WERI-Rb-1 (cell line): Measurements from ENCODE around the gene HPCAL1.

Experiments used
- DNase-seq: peaks from one replicate; pipeline ENCODE4 v3.0.0-alpha.2; 2020
- H3K27ac ChIP-seq: fragments of 250-450 bp; sonication (Bioruptor Pico); 2 replicates; pipeline ENCODE4 v1.5.1; 2020; ENCODE audit warnings: mild to moderate bottlenecking, moderate library complexity
- H3K27me3 ChIP-seq: fragments of 250-450 bp; sonication (Bioruptor Pico); 2 replicates; pipeline ENCODE4 v1.5.1; 2021; ENCODE audit warnings: mild to moderate bottlenecking, low read depth, moderate library complexity; ENCODE audit not compliant: insufficient read depth, severe bottlenecking
- H3K36me3 ChIP-seq: fragments of 250-450 bp; sonication (Bioruptor Pico); 2 replicates; pipeline ENCODE4 v1.5.1; 2020; ENCODE audit warnings: mild to moderate bottlenecking, moderate library complexity
- H3K4me3 ChIP-seq: 2 replicates; pipeline ENCODE4 v1.5.1; 2011; ENCODE audit warnings: low read depth, mild to moderate bottlenecking, control low read depth, low read length
- H3K9me3 ChIP-seq: fragments of 250-450 bp; sonication (Bioruptor Pico); 2 replicates; pipeline ENCODE4 v1.5.1; 2021; ENCODE audit warnings: mild to moderate bottlenecking, moderate library complexity; ENCODE audit not compliant: severe bottlenecking
- TF ChIP-seq, protein P1 (sequence below): IDR thresholded peaks from 2 replicates; pipeline ENCODE4 v1.5.1; 2011; ENCODE audit warnings: low read depth, mild to moderate bottlenecking, control low read depth, inconsistent platforms, low read length

Gene HPCAL1

DNA sequence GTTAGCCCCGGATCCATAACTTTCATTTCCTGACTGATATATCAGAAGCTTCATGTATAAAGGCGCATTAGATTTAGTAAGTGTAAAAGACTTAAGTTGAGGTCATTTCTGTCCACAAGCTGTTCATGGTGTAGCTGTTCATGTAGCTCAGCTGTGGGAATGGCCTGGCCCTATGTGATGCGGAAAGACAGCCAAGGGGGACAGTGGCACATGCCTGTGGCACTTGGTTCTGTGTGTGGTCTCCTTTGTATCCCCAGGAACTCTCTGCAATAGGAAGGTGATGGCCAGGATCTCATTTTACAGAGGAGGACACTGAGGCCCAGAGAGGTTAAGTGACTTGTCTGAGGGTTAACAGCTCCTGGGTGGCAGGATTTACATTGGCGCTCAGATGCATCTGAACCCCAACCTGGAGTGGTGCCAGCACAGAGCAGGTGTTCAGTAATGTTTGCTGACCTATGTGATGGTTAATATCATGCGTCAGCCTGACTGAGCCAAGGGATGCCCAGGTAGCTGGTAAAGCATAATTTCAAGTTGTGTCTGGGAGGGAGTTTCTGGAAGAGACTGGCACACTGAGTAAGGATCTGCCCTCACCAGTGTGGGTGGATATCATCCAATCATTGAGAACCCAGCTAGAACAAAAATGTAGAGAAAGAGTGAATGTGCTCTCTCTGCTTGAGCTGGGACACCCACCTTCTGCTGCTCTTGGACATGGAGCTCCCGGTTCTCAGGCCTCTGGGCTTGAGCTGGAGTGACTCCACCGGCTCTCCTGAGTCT, 25.4 kb downstream of the HPCAL1 start:
- TF ChIP-seq, protein P1, sequence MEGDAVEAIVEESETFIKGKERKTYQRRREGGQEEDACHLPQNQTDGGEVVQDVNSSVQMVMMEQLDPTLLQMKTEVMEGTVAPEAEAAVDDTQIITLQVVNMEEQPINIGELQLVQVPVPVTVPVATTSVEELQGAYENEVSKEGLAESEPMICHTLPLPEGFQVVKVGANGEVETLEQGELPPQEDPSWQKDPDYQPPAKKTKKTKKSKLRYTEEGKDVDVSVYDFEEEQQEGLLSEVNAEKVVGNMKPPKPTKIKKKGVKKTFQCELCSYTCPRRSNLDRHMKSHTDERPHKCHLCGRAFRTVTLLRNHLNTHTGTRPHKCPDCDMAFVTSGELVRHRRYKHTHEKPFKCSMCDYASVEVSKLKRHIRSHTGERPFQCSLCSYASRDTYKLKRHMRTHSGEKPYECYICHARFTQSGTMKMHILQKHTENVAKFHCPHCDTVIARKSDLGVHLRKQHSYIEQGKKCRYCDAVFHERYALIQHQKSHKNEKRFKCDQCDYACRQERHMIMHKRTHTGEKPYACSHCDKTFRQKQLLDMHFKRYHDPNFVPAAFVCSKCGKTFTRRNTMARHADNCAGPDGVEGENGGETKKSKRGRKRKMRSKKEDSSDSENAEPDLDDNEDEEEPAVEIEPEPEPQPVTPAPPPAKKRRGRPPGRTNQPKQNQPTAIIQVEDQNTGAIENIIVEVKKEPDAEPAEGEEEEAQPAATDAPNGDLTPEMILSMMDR: no peak
- Histone ChIP-seq H3K27me3 (no peaks in the 10 kb centered on the region), H3K36me3 (no peaks in the 10 kb centered on the region), H3K4me3 (no peak overlapping the region), H3K9me3 (no peaks in the 10 kb centered on the region), H3K27ac (peak overlapping the region; percentile 6; the same call in 1 of the 2 replicates)
- peak; percentile 40 for DNase-seq

DNA sequence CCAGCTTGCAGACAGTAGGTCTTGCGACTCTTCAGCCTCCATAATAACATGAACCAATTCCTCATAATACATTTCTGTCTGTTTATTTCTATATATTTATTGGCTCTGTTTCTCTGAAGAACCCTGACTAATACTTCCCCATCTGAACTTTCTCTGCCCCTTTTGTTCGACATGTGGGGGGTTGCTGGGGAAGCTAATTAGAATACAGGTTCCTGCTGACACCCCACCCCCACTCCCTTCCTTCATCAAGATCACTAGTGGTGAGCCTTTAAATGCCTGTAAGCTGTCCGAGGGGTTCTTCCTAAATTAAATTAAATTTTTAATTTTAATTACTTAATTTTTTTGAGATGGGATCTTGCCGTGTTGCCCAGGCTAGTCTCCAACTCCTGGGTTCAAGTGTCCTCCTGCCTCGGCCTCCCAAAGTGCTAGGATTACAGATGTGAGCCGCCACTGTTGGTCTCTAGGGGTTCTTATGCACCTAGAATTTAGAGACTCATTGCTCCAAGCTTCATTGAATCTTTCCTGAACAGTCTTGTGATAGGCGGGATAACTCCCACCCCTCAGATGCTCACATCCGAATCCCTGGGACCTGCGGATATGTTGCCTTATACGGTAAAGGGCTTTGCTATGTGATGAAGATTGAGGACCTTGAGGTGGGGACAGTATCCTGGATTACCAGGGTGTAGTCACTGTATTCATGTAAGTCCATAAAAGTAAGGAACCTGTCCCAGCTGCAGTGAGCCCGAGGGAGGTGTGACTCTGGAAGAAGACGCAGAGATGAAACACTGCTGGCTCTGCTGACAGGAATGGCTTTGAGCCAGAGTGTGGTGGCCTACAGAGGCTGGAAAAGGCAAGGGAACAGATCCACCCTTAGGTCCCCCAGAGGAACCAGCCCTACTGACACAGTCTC, 26.2 kb downstream of the HPCAL1 start:
- Histone ChIP-seq H3K27ac (peak overlapping the region; percentile 76), H3K36me3 (no peaks in the 10 kb centered on the region), H3K9me3 (no peaks in the 10 kb centered on the region), H3K4me3 (no peak overlapping the region), H3K27me3 (no peaks in the 10 kb centered on the region)
- TF ChIP-seq, protein P1: no peak
- DNase-seq: no peak

DNA sequence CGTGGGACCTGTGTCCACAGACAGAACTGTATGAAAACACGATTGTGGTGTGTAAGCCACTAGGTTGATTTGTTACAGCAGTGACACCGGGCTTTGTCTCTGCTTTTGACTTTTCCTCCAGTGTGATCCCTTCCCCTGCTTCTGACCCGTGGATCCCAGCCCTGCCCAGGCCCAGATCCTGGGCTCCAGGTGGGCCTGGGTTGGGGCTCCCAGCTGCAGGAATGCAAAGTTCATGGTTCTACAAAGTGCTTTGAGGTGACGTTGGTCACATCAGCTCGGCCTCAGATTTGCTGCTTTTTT, 26.8 kb downstream of the HPCAL1 start:
- TF ChIP-seq, protein P1: no peak
- Histone ChIP-seq H3K27me3 (no peaks in the 10 kb centered on the region), H3K4me3 (no peak overlapping the region), H3K36me3 (no peaks in the 10 kb centered on the region), H3K27ac (peak overlapping the region; percentile 76), H3K9me3 (no peaks in the 10 kb centered on the region)
- DNase-seq: no peak

DNA sequence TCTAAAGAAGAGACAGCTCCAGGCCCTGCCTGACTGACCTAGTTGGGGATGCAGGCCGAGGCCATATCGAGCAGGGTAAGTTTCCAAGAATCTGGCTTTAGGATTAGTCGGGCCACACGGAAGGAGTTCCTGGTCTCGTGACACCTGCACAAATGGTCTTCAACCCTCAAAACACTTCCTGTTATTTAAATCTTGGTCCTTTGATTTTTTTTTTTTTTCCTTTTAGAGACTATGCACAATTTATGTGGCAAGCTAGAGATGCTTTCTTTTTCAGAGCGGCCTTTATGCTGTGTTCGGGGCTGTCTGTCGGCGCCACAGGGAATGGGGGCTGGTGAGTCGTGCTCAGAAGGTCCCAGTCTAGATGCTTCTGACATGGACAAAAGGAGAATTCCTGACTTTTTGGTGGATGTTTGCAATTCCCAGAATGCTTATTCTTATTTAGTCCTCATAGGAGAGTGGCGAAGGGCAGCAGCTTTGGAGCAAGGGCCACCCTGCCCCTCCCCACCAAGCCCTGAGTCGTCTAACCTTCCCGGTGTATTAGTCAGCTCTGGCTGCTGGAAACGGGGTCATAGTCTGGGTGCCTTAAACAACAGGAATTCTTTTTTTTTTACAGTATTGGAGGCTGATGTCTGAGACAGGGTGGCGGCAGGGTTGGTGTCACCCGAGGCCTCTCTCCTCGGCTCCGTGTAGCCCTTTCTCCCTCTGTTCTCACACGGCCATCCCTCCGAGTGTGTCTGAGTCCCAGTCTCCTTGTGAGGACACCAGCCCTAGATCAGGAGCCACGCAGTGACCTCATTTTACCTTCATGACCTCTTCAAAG, 27.4 kb downstream of the HPCAL1 start:
- DNase-seq: peak; percentile 45
- H3K9me3 ChIP-seq: peaks cover under 1% of the 10 kb centered on the region
- peak overlapping the region; percentile 35 for H3K4me3 ChIP-seq
- TF ChIP-seq, protein P1: no peak
- peak overlapping the region; percentile 76 for H3K27ac ChIP-seq
- H3K36me3 ChIP-seq: no peaks in the 10 kb centered on the region
- no peaks in the 10 kb centered on the region for H3K27me3 ChIP-seq

DNA sequence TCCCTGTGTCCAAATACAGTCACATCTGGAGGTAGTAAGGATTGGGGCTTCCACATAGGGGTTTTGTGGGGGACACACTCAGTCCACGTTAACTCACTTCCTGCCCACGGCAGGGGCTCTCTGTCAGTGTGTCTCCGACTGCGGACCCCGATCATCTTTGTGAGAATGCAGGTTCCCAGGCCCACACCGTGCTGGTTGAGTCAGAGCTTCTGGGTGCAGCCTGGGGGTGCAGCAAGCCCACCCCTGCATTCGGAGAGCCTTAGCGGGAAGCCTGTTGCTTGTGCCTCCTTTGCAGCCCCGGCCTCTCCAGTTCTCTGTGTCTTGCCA, 28.0 kb downstream of the HPCAL1 start:
- Histone ChIP-seq H3K27me3 (no peaks in the 10 kb centered on the region), H3K36me3 (no peaks in the 10 kb centered on the region; the same call in 1 of the 2 replicates), H3K9me3 (peaks cover 7% of the 10 kb centered on the region), H3K4me3 (peak overlapping the region; percentile 35), H3K27ac (peak overlapping the region; percentile 76)
- no peak for DNase-seq
- TF ChIP-seq, protein P1: no peak
